H9 (cell line): ENCODE data around the gene FAM83E. TPM values are rescaled to one million over a fixed set of nuclear protein-coding genes. Genes with fewer than 3 reads are reported as not detected.

Source experiments
- DNase-seq: peaks from one replicate; pipeline ENCODE4 v3.0.0-alpha.2; 2017
- H2AFZ ChIP-seq: one replicate; pipeline ENCODE4 v1.6.1; 2013; ENCODE audit warnings: mild to moderate bottlenecking, low read length, control low read depth, moderate library complexity
- H2AK5ac ChIP-seq: 2 replicates; pipeline ENCODE4 v1.6.1; 2013; ENCODE audit warnings: low read length, control low read depth, mixed read lengths; ENCODE audit not compliant: insufficient read length
- H2BK120ac ChIP-seq: one replicate; pipeline ENCODE4 v1.6.1; 2013; ENCODE audit warnings: low read depth, mild to moderate bottlenecking, low read length, control low read depth, inconsistent platforms; ENCODE audit not compliant: poor library complexity, severe bottlenecking
- H2BK12ac ChIP-seq: 2 replicates; pipeline ENCODE4 v1.6.1; 2013; ENCODE audit warnings: low read length, control low read depth, mixed read lengths, low read depth; ENCODE audit not compliant: insufficient read length
- H2BK15ac ChIP-seq: 2 replicates; pipeline ENCODE4 v1.6.1; 2013; ENCODE audit warnings: low read depth, low read length, control low read depth
- H2BK20ac ChIP-seq: one replicate; pipeline ENCODE4 v1.6.1; 2013; ENCODE audit warnings: low read depth, mild to moderate bottlenecking, low read length, control low read depth, inconsistent platforms; ENCODE audit not compliant: poor library complexity, severe bottlenecking
- H2BK5ac ChIP-seq: 2 replicates; pipeline ENCODE4 v1.6.1; 2013; ENCODE audit warnings: low read length, control low read depth, mixed read lengths; ENCODE audit not compliant: insufficient read length
- H3K14ac ChIP-seq: 2 replicates; pipeline ENCODE4 v1.6.1; 2013; ENCODE audit warnings: low read length, control low read depth; ENCODE audit not compliant: insufficient read depth
- H3K18ac ChIP-seq: 2 replicates; pipeline ENCODE4 v1.6.1; 2013; ENCODE audit warnings: low read depth, mild to moderate bottlenecking, mixed read lengths, low read length, control low read depth; ENCODE audit not compliant: insufficient read length
- H3K23ac ChIP-seq: 2 replicates; pipeline ENCODE4 v1.6.1; 2013; ENCODE audit warnings: low read length, control low read depth, mixed read lengths, low read depth; ENCODE audit not compliant: insufficient read length
- H3K23me2 ChIP-seq: 2 replicates; pipeline ENCODE4 v1.6.1; 2013; ENCODE audit warnings: low read depth, mild to moderate bottlenecking, mixed read lengths, low read length, control low read depth; ENCODE audit not compliant: insufficient read length, poor library complexity, severe bottlenecking
- H3K27ac ChIP-seq: 2 replicates; pipeline ENCODE4 v1.5.1; 2013; ENCODE audit warnings: low read length, control low read depth, mixed read lengths, low read depth; ENCODE audit not compliant: insufficient read length
- H3K27me3 ChIP-seq: 2 replicates; pipeline ENCODE4 v1.6.1; 2013; ENCODE audit warnings: low read length, control low read depth, inconsistent platforms; ENCODE audit not compliant: insufficient read depth
- H3K4ac ChIP-seq: 2 replicates; pipeline ENCODE4 v1.6.1; 2013; ENCODE audit warnings: low read depth, mild to moderate bottlenecking, control low read depth, inconsistent platforms, low read length, moderate library complexity
- H3K4me1 ChIP-seq: 2 replicates; pipeline ENCODE4 v1.6.1; 2013; ENCODE audit warnings: low read length, control low read depth, inconsistent platforms; ENCODE audit not compliant: insufficient read depth
- H3K4me2 ChIP-seq: 2 replicates; pipeline ENCODE4 v1.6.1; 2013; ENCODE audit warnings: low read length, control low read depth, mixed read lengths; ENCODE audit not compliant: insufficient read length, insufficient read depth
- H3K56ac ChIP-seq: 2 replicates; pipeline ENCODE4 v1.6.1; 2013; ENCODE audit warnings: low read depth, mild to moderate bottlenecking, mixed read lengths, low read length, control low read depth; ENCODE audit not compliant: insufficient read length
- H3K79me1 ChIP-seq: 2 replicates; pipeline ENCODE4 v1.6.1; 2013; ENCODE audit warnings: low read depth, mild to moderate bottlenecking, moderate library complexity, low read length, control low read depth, inconsistent platforms; ENCODE audit not compliant: insufficient read depth, poor library complexity, severe bottlenecking
- H3K79me2 ChIP-seq: 2 replicates; pipeline ENCODE4 v1.6.1; 2013; ENCODE audit warnings: low read length, control low read depth, inconsistent platforms; ENCODE audit not compliant: insufficient read depth
- H3K9ac ChIP-seq: 2 replicates; pipeline ENCODE4 v1.6.1; 2013; ENCODE audit warnings: low read length, control low read depth, mixed read lengths; ENCODE audit not compliant: insufficient read length; ENCODE audit errors: extremely low read depth
- H3K9me3 ChIP-seq: one replicate; pipeline ENCODE4 v1.6.1; 2013; ENCODE audit warnings: low read depth, low read length, inconsistent platforms; ENCODE audit not compliant: control insufficient read depth
- H3T11ph ChIP-seq: one replicate; pipeline ENCODE4 v1.6.1; 2013; ENCODE audit warnings: mild to moderate bottlenecking, low read length, control low read depth, inconsistent platforms
- H4K20me1 ChIP-seq: one replicate; pipeline ENCODE4 v1.6.1; 2013; ENCODE audit not compliant: control insufficient read depth, insufficient read length, insufficient read depth
- H4K5ac ChIP-seq: 2 replicates; pipeline ENCODE4 v1.6.1; 2013; ENCODE audit warnings: low read depth, mild to moderate bottlenecking, mixed read lengths, low read length, control low read depth; ENCODE audit not compliant: insufficient read length
- H4K8ac ChIP-seq: replicated peaks from 2 replicates; pipeline ENCODE4 v1.6.1; 2013; ENCODE audit warnings: low read length, control low read depth, mixed read lengths, low read depth; ENCODE audit not compliant: insufficient read length
- H4K91ac ChIP-seq: 2 replicates; pipeline ENCODE4 v1.6.1; 2013; ENCODE audit warnings: low read depth, mild to moderate bottlenecking, moderate library complexity, mixed read lengths, low read length, control low read depth; ENCODE audit not compliant: insufficient read length
- H3K27ac Mint-ChIP-seq, 3 experiments: 2 replicates in 2 of 3; 3 replicates in 1 of 3; pipeline ENCODE4 v1.8.0; 2020 to 2021; ENCODE audit warnings: mixed read lengths in 3 of 3, mild to moderate bottlenecking in 1 of 3, moderate library complexity in 1 of 3
- H3K27me3 Mint-ChIP-seq: 2 replicates; pipeline ENCODE4 v1.8.0; 2021; ENCODE audit warnings: low read depth, mild to moderate bottlenecking, moderate library complexity, mixed read lengths
- H3K36me3 Mint-ChIP-seq, 3 experiments: 2 replicates in 2 of 3; 3 replicates in 1 of 3; pipeline ENCODE4 v1.8.0; 2020 to 2021; ENCODE audit warnings: low read depth in 3 of 3, mixed read lengths in 3 of 3; ENCODE audit not compliant: insufficient read depth in 1 of 3
- H3K4me1 Mint-ChIP-seq, 2 experiments: 2 replicates each; pipeline ENCODE4 v1.8.0; 2020; ENCODE audit warnings: mixed read lengths in 2 of 2
- H3K4me3 Mint-ChIP-seq, 2 experiments: 2 replicates in 1 of 2; 3 replicates in 1 of 2; pipeline ENCODE4 v1.8.0; 2020 to 2021; ENCODE audit warnings: mild to moderate bottlenecking in 2 of 2, mixed read lengths in 2 of 2, moderate library complexity in 1 of 2
- H3K9me3 Mint-ChIP-seq, 2 experiments: 2 replicates in 1 of 2; 3 replicates in 1 of 2; pipeline ENCODE4 v1.8.0; 2020; ENCODE audit warnings: mild to moderate bottlenecking in 2 of 2, mixed read lengths in 2 of 2, moderate library complexity in 1 of 2
- CTCF ChIP-seq: fragments of 200-600 bp; sonication (generic); conservative IDR thresholded peaks from 3 replicates; pipeline ENCODE4 v1.8.0; 2021; ENCODE audit warnings: antibody characterized with exemption, mild to moderate bottlenecking
- WGBS: extraction: QIAGEN DNeasy Blood & Tissue Kit; methylation state at CpG from one replicate; pipeline ENCODE4 v1.1.7; 2013; ENCODE audit warnings: missing lambda C conversion rate, low lambda C conversion rate, mixed read lengths; ENCODE audit not compliant: insufficient read length; ENCODE audit errors: extremely low coverage; 5-methylcytosine and 5-hydroxymethylcytosine counted together
- total RNA-seq: library from RNA; stranded (reverse); gene quantifications from 2 replicates; pipeline ENCODE4 v1.2.1, GENCODE V29; 2021

The FAM83E gene
- total RNA-seq, 1 experiment from 2014 or later: 9.2 TPM

GRCh38 chr19:48641850-48642249 lies 27.0 kb upstream of the FAM83E start:
- H3K18ac ChIP-seq: no peak overlapping the region
- no peaks in the 10 kb centered on the region; a peak in 1 of 5 replicates for H3K9me3 Mint-ChIP-seq
- no peak overlapping the region for H3K4me3 Mint-ChIP-seq

More at GRCh38 chr19:48641850-48642249, 27.0 kb upstream of the FAM83E start:
- no peak for TF ChIP-seq CTCF
- Histone ChIP-seq H2BK20ac (no peak overlapping the region), H3K9ac (no peak overlapping the region), H4K5ac (no peak overlapping the region), H2AK5ac (no peak overlapping the region), H4K8ac (no peak overlapping the region), H2AFZ (no peak overlapping the region), H3K79me1 (no peaks in the 10 kb centered on the region), H4K91ac (no peak overlapping the region), H3K4ac (no peak overlapping the region), H3K4me1 (peaks cover 2% of the 10 kb centered on the region; the same call in 1 of the 2 replicates), H3K27ac (no peak overlapping the region), H3K4me2 (no peak overlapping the region), H4K20me1 (no peaks in the 10 kb centered on the region), H3T11ph (no peak overlapping the region), H2BK12ac (no peak overlapping the region), H2BK5ac (no peak overlapping the region), H3K56ac (no peak overlapping the region), H3K23ac (no peak overlapping the region), H2BK15ac (no peak overlapping the region), H3K9me3 (no peaks in the 10 kb centered on the region), H3K79me2 (no peaks in the 10 kb centered on the region), H3K27me3 (no peaks in the 10 kb centered on the region), H3K23me2 (peaks cover 19% of the 10 kb centered on the region), H2BK120ac (no peak overlapping the region), H3K14ac (no peak overlapping the region)
- H3K4me1 Mint-ChIP-seq: peaks cover 34 to 36% of the 10 kb centered on the region in 2 experiments
- no peaks in the 10 kb centered on the region; the same call in 1 of the 2 replicates for H3K27me3 Mint-ChIP-seq
- WGBS: no CpG with 5 or more reads among the region's 2 CpGs
- H3K27ac Mint-ChIP-seq: no peak overlapping the region
- peaks cover 14 to 39% (median 36%) of the 10 kb centered on the region in 3 experiments for H3K36me3 Mint-ChIP-seq
- no peak for DNase-seq
